GM19324 (cell line): ENCODE measurements around the gene ZNF692.
"Not testable (repeated sequence)": the region's sequence is repeated elsewhere in the genome, so short reads cannot be mapped to it uniquely, and the experiment has no call there.

Experiments used
- ATAC-seq: cut with Tn5 transposase; IDR thresholded peaks from one replicate; pipeline ENCODE4 v1.9.1; 2021; ENCODE audit warnings: mild to moderate bottlenecking, moderate library complexity; ENCODE audit not compliant: unreplicated experiment, low FRiP score

The ZNF692 gene

GRCh38 chr1:248882427-248882826, 23.5 kb upstream of the ZNF692 start:
- not testable (repeated sequence) for ATAC-seq

GRCh38 chr1:248881261-248881660, 22.4 kb upstream of the ZNF692 start:
- no peak for ATAC-seq

GRCh38 chr1:248873993-248874533, 15.2 kb upstream of the ZNF692 start:
- ATAC-seq: peak; percentile 75

- peak; percentile 91 for ATAC-seq
Observed at GRCh38 chr1:248873409-248873992, 14.6 kb upstream of the ZNF692 start.

GRCh38 chr1:248872752-248873408, 14.0 kb upstream of the ZNF692 start:
- ATAC-seq: peak; percentile 38

- no peak for ATAC-seq
Observed at GRCh38 chr1:248871837-248872401, 13.0 kb upstream of the ZNF692 start.

GRCh38 chr1:248862998-248863881, 4.4 kb upstream of the ZNF692 start:
- ATAC-seq: peak; percentile 69

GRCh38 chr1:248862695-248862997, 3.8 kb upstream of the ZNF692 start:
- peak; percentile 2 for ATAC-seq

GRCh38 chr1:248861616-248862015, 2.7 kb upstream of the ZNF692 start:
- no peak for ATAC-seq

GRCh38 chr1:248860007-248860406, 1.1 kb upstream of the ZNF692 start:
- ATAC-seq: no peak

- ATAC-seq: peak; percentile 34
Observed at GRCh38 chr1:248858096-248858890, 592 bp downstream of the ZNF692 start.

GRCh38 chr1:248857749-248858095, 1.2 kb downstream of the ZNF692 start:
- ATAC-seq: no peak

GRCh38 chr1:248857201-248857600, 1.7 kb downstream of the ZNF692 start:
- ATAC-seq: no peak

- ATAC-seq: no peak
Observed at GRCh38 chr1:248856176-248856575, 2.7 kb downstream of the ZNF692 start.

- ATAC-seq: no peak
Observed at GRCh38 chr1:248855580-248855979, 3.3 kb downstream of the ZNF692 start.

- ATAC-seq: no peak
Observed at GRCh38 chr1:248853663-248854375, 5.1 kb downstream of the ZNF692 start.

- no peak for ATAC-seq
Observed at GRCh38 chr1:248852481-248853405, 6.1 kb downstream of the ZNF692 start.

- ATAC-seq: no peak
Observed at GRCh38 chr1:248851390-248851789, 7.5 kb downstream of the ZNF692 start.
